HepG2 (cell line): ENCODE measurements around the gene CMTM1. TPM values are rescaled to one million over a fixed set of nuclear protein-coding genes. Genes with fewer than 3 reads are reported as not detected.

Experiments used
- ADNP ChIP-seq: sonication (generic); formaldehyde crosslinking; IDR thresholded peaks from 2 replicates; pipeline ENCODE4 v1.4.0; 2020; ENCODE audit warnings: missing genetic modification reagents
- ATRX ChIP-seq: sonication (generic); formaldehyde crosslinking; IDR thresholded peaks from 2 replicates; pipeline ENCODE4 v1.4.0; 2020; ENCODE audit warnings: missing genetic modification reagents, borderline replicate concordance
- BRCA1 ChIP-seq: sonication (generic); formaldehyde crosslinking; IDR thresholded peaks from 2 replicates; pipeline ENCODE4 v1.4.0; 2020; ENCODE audit warnings: missing genetic modification reagents
- DRAP1 ChIP-seq: IDR thresholded peaks from 2 replicates; pipeline ENCODE4 v1.6.1; 2016; ENCODE audit warnings: missing genetic modification reagents, missing compliant biosample characterization
- EED ChIP-seq: sonication (generic); formaldehyde crosslinking; IDR thresholded peaks from 2 replicates; pipeline ENCODE4 v1.5.0; 2020; ENCODE audit warnings: mild to moderate bottlenecking, missing genetic modification reagents
- FOSL2 ChIP-seq: sonication (generic); formaldehyde crosslinking; IDR thresholded peaks from 2 replicates; pipeline ENCODE4 v1.4.0; 2020; ENCODE audit warnings: missing genetic modification reagents
- HDAC6 ChIP-seq: fragments of 200-600 bp; sonication (generic); IDR thresholded peaks from 2 replicates; pipeline ENCODE4 v1.7.0; 2017; ENCODE audit warnings: mild to moderate bottlenecking, antibody characterized with exemption, low read length, low read depth
- HHEX ChIP-seq: IDR thresholded peaks from 2 replicates; pipeline ENCODE4 v1.6.1; 2016; ENCODE audit warnings: control low read depth
- HMGA1 ChIP-seq: sonication (generic); formaldehyde crosslinking; conservative IDR thresholded peaks from 2 replicates; pipeline ENCODE4 v1.4.0; 2020; ENCODE audit warnings: missing genetic modification reagents
- KDM5B ChIP-seq: sonication (generic); formaldehyde crosslinking; IDR thresholded peaks from 2 replicates; pipeline ENCODE4 v1.4.0; 2020; ENCODE audit warnings: missing genetic modification reagents, mild to moderate bottlenecking, borderline replicate concordance
- MAFK ChIP-seq, 2 experiments: IDR thresholded peaks in 1 of 2; conservative IDR thresholded peaks in 1 of 2; 2 replicates each; pipeline ENCODE4 v1.6.1; 2011; ENCODE audit warnings: improper control_type of control experiment in 2 of 2, low read length in 2 of 2
- MLX ChIP-seq: IDR thresholded peaks from 2 replicates; pipeline ENCODE4 v1.6.1; 2016
- MXD3 ChIP-seq: IDR thresholded peaks from 2 replicates; pipeline ENCODE4 v1.6.1; 2016; ENCODE audit warnings: mild to moderate bottlenecking, missing biosample characterization, missing genetic modification reagents
- NFKBIZ ChIP-seq: IDR thresholded peaks from 2 replicates; pipeline ENCODE4 v1.6.1; 2018; ENCODE audit warnings: missing genetic modification reagents, missing compliant biosample characterization
- PRPF4 ChIP-seq: fragments of 200-400 bp; formaldehyde crosslinking; IDR thresholded peaks from 2 replicates; pipeline ENCODE4 v1.6.1; 2016; ENCODE audit warnings: low read length, low read depth; ENCODE audit not compliant: poor library complexity, severe bottlenecking
- RAD21 ChIP-seq: fragments of 450-650 bp; formaldehyde crosslinking; IDR thresholded peaks from 2 replicates; pipeline ENCODE4 v1.5.0; 2020; ENCODE audit warnings: mild to moderate bottlenecking
- TBL1XR1 ChIP-seq: fragments of 150-350 bp; IDR thresholded peaks from 2 replicates; pipeline ENCODE4 v1.6.1; 2014; ENCODE audit warnings: borderline replicate concordance, low read length; ENCODE audit not compliant: partially characterized antibody
- USF2 ChIP-seq, 2 experiments: sonication (generic) in 1 of 2; formaldehyde crosslinking in 1 of 2; IDR thresholded peaks; 2 replicates each; pipeline versions ENCODE4 v1.5.1 to v1.6.1; 2011 to 2020; ENCODE audit warnings: borderline replicate concordance in 1 of 2, low read depth in 1 of 2, low read length in 1 of 2, mild to moderate bottlenecking in 1 of 2, missing genetic modification reagents in 1 of 2, moderate library complexity in 1 of 2
- ZBTB7A ChIP-seq: sonication (generic); formaldehyde crosslinking; IDR thresholded peaks from 2 replicates; pipeline ENCODE4 v1.8.0; 2022; ENCODE audit warnings: mild to moderate bottlenecking, missing genetic modification reagents
- ZFP1 ChIP-seq: IDR thresholded peaks from 2 replicates; pipeline ENCODE4 v1.6.1; 2016
- ZFP36 ChIP-seq: fragments of 150-350 bp; IDR thresholded peaks from 2 replicates; pipeline ENCODE4 v1.6.1; 2018; ENCODE audit warnings: borderline replicate concordance, low read length, low read depth; ENCODE audit not compliant: partially characterized antibody
- ZNF230 ChIP-seq: sonication (generic); formaldehyde crosslinking; IDR thresholded peaks from 2 replicates; pipeline ENCODE4 v1.4.0; 2020; ENCODE audit warnings: mild to moderate bottlenecking, missing genetic modification reagents
- ZNF296 ChIP-seq: sonication (generic); formaldehyde crosslinking; conservative IDR thresholded peaks from 2 replicates; pipeline ENCODE4 v1.5.0; 2020; ENCODE audit warnings: mild to moderate bottlenecking, missing genetic modification reagents
- ZNF33B ChIP-seq: sonication (generic); formaldehyde crosslinking; IDR thresholded peaks from 2 replicates; pipeline ENCODE4 v1.5.1; 2020; ENCODE audit warnings: mild to moderate bottlenecking, missing genetic modification reagents
- ZNF501 ChIP-seq: sonication (generic); formaldehyde crosslinking; IDR thresholded peaks from 2 replicates; pipeline ENCODE4 v1.5.1; 2020; ENCODE audit warnings: mild to moderate bottlenecking, moderate library complexity, missing genetic modification reagents
- ZNF563 ChIP-seq: sonication (generic); formaldehyde crosslinking; IDR thresholded peaks from 2 replicates; pipeline ENCODE4 v1.8.0; 2022; ENCODE audit warnings: mild to moderate bottlenecking, moderate library complexity, missing genetic modification reagents
- ZNF570 ChIP-seq: sonication (generic); formaldehyde crosslinking; IDR thresholded peaks from 2 replicates; pipeline ENCODE4 v1.4.0; 2020; ENCODE audit warnings: mild to moderate bottlenecking, missing genetic modification reagents, borderline replicate concordance
- ZZZ3 ChIP-seq: sonication (generic); formaldehyde crosslinking; IDR thresholded peaks from 2 replicates; pipeline ENCODE4 v1.4.0; 2020; ENCODE audit warnings: missing genetic modification reagents, mild to moderate bottlenecking, borderline replicate concordance
- polyA plus RNA-seq, 8 experiments: library from polyadenylated mRNA; depleted of rRNA in 3 of 8; stranded (reverse) in 7 of 8; unstranded in 1 of 8; fragments of >200 nt; fragmentation: Illumina TruSeq in 4 of 8; extraction: Trizol in 4 of 8; gene quantifications; 2 replicates each; pipeline versions ENCODE4 v1.2.1 to v1.2.3, GENCODE V29; 2011 to 2016; ENCODE audit warnings: low read depth in 4 of 8, missing spikeins in 1 of 8, mixed read lengths in 1 of 8; ENCODE audit not compliant: insufficient read depth in 1 of 8
- total RNA-seq, 5 experiments: library from RNA; depleted of rRNA; stranded (reverse); fragments of >200 nt; fragmentation: Illumina TruSeq; extraction: Trizol; gene quantifications; 2 replicates each; pipeline ENCODE4 v1.2.3, GENCODE V29; 2016; ENCODE audit warnings: low read depth in 1 of 5

CMTM1 gene
- total and polyA plus RNA-seq, 2 of the 13 experiments (the other 11 are each of a cell fraction or from before 2014, with no cell fraction given), result 1.7 to 2.9 TPM

- TF ChIP-seq USF2 (IDR thresholded peaks at IDR 0.05; ENCODE audit: low read depth, low read length), result no peak
- peak; percentile 75 for TF ChIP-seq USF2 (CRISPR knock-in tag; IDR thresholded peaks at IDR 0.05; ENCODE audit: borderline replicate concordance)
- TF ChIP-seq ADNP (CRISPR knock-in tag), result peak; percentile 47; the same call in 1 of the 2 replicates
- 0 out of 2 replicates have a peak, but pooled peaks have one; percentile 33 for TF ChIP-seq RAD21 (CRISPR knock-in tag)
- peak; percentile 98 for TF ChIP-seq ZBTB7A (CRISPR knock-in tag)
- peak; percentile 75 for TF ChIP-seq MLX (CRISPR knock-in tag)
- TF ChIP-seq KDM5B (CRISPR knock-in tag), result peak; percentile 100
- peak; percentile 99 for TF ChIP-seq MXD3
- TF ChIP-seq DRAP1 (CRISPR knock-in tag), result peak; percentile 82
- peak; percentile 99 for TF ChIP-seq ZNF230 (CRISPR knock-in tag)
- TF ChIP-seq BRCA1 (CRISPR knock-in tag), result peak; percentile 91
- TF ChIP-seq HDAC6, result no peak
- TF ChIP-seq FOSL2, result peak; percentile 40
- peak; percentile 93 for TF ChIP-seq NFKBIZ (CRISPR knock-in tag)
- no peak for TF ChIP-seq ATRX
- TF ChIP-seq ZNF501 (CRISPR knock-in tag), result peak; percentile 97
- TF ChIP-seq ZZZ3 (CRISPR knock-in tag), result peak; percentile 81
- TF ChIP-seq PRPF4, result no peak
- peak; percentile 100 for TF ChIP-seq ZNF33B (CRISPR knock-in tag)
- TF ChIP-seq ZFP1 (CRISPR knock-in tag), result peak; percentile 77
- TF ChIP-seq ZNF570, result peak; percentile 99
- TF ChIP-seq HHEX (CRISPR knock-in tag), result no peak
- peak; percentile 82 for TF ChIP-seq ZNF296
- TF ChIP-seq HMGA1 (CRISPR knock-in tag), result no peak
- TF ChIP-seq ZFP36, result no peak
- TF ChIP-seq EED (CRISPR knock-in tag), result peak; percentile 99
- peak; percentile 99; the same call in 1 of the 2 replicates for TF ChIP-seq ZNF563 (CRISPR knock-in tag)
- TF ChIP-seq TBL1XR1, result peak; percentile 64
- no peak for TF ChIP-seq MAFK (conservative IDR thresholded peaks at IDR 0.05 in 1 of 2, IDR thresholded peaks at IDR 0.05 in 1 of 2; ENCODE audit: low read length in 2 of 2)
Measured at GRCh38 chr16:66552286-66553177, 13.7 kb upstream of the CMTM1 start, which contains the start of gene CKLF (continued).
